Fibroblast of lung (primary cell): Measurements from ENCODE around the gene CIITA. TPM values are rescaled to one million over a fixed set of nuclear protein-coding genes. Genes with fewer than 3 reads are reported as not detected.

Source experiments
- DNase-seq, 2 donors: peaks; one replicate each; pipeline versions ENCODE4 v3.0.0 to v3.0.0-alpha.2; 2010; ENCODE audit warnings: low read depth in 2 of 2
- H2AFZ ChIP-seq: 2 replicates; pipeline ENCODE4 v1.5.1; 2012; ENCODE audit warnings: low read length, control low read depth, inconsistent platforms
- H3K27ac ChIP-seq: 2 replicates; pipeline ENCODE4 v1.5.1; 2011; ENCODE audit warnings: low read length, control low read depth; ENCODE audit not compliant: insufficient read depth
- H3K27me3 ChIP-seq: 2 replicates; pipeline ENCODE4 v1.5.1; 2011; ENCODE audit warnings: mild to moderate bottlenecking, low read length; ENCODE audit not compliant: control insufficient read depth, insufficient read depth
- H3K36me3 ChIP-seq: 2 replicates; pipeline ENCODE4 v1.5.1; 2011; ENCODE audit warnings: low read length; ENCODE audit not compliant: control insufficient read depth, insufficient read depth
- H3K4me1 ChIP-seq: 2 replicates; pipeline ENCODE4 v1.5.1; 2011; ENCODE audit warnings: low read length; ENCODE audit not compliant: control insufficient read depth, insufficient read depth; ENCODE audit errors: extremely low read depth
- H3K4me2 ChIP-seq: 2 replicates; pipeline ENCODE4 v1.5.1; 2011; ENCODE audit warnings: low read length, control low read depth; ENCODE audit not compliant: insufficient read depth; ENCODE audit errors: extremely low read depth
- H3K4me3 ChIP-seq, 4 experiments: fragments of 200-600 bp in 1 of 4; sonication (generic) in 1 of 4; replicated peaks in 1 of 4; 2 replicates each; pipeline ENCODE4 v1.5.1; 2011 to 2016; ENCODE audit warnings: low read length in 4 of 4, low read depth in 3 of 4, mild to moderate bottlenecking in 3 of 4, control low read depth in 2 of 4, inconsistent platforms in 1 of 4, mixed read lengths in 1 of 4; ENCODE audit not compliant: insufficient read depth in 1 of 4; ENCODE audit errors: control extremely low read depth in 1 of 4
- H3K79me2 ChIP-seq: 2 replicates; pipeline ENCODE4 v1.5.1; 2012; ENCODE audit warnings: mild to moderate bottlenecking, low read length, inconsistent platforms; ENCODE audit not compliant: control insufficient read depth, insufficient read depth
- H3K9ac ChIP-seq: 2 replicates; pipeline ENCODE4 v1.5.1; 2011; ENCODE audit warnings: mild to moderate bottlenecking, low read length, control low read depth; ENCODE audit not compliant: insufficient read depth
- H3K9me3 ChIP-seq: 2 replicates; pipeline ENCODE4 v1.5.1; 2012; ENCODE audit warnings: low read depth, low read length; ENCODE audit not compliant: control insufficient read depth, insufficient read depth
- H4K20me1 ChIP-seq: 2 replicates; pipeline ENCODE4 v1.5.1; 2011; ENCODE audit warnings: low read length; ENCODE audit not compliant: control insufficient read depth, insufficient read depth; ENCODE audit errors: extremely low read depth
- EZH2 ChIP-seq: IDR thresholded peaks from 2 replicates; pipeline ENCODE4 v1.5.1; 2012; ENCODE audit warnings: low read length, control low read depth, mild to moderate bottlenecking; ENCODE audit errors: missing control alignments
- polyA plus RNA-seq, 2 donors: library from polyadenylated mRNA; depleted of rRNA in 1 of 2; stranded (reverse) in 1 of 2; unstranded in 1 of 2; fragments of >200 nt; gene quantifications; 2 replicates each; pipeline ENCODE4 v1.2.1, GENCODE V29; 2011 to 2012; ENCODE audit warnings: missing spikeins in 1 of 2
- total RNA-seq: library from RNA; depleted of rRNA; stranded (reverse); fragments of >200 nt; gene quantifications from 2 replicates; pipeline ENCODE4 v1.2.1, GENCODE V29; 2014
- TF ChIP-seq, protein P1 (sequence below), 2 donors: IDR thresholded peaks in 1 of 2; conservative IDR thresholded peaks in 1 of 2; 1 replicate in 1 of 2; 2 replicates in 1 of 2; pipeline ENCODE4 v1.5.1; 2011 to 2012; ENCODE audit warnings: low read length in 2 of 2, control low read depth in 1 of 2, inconsistent platforms in 1 of 2, low read depth in 1 of 2, mild to moderate bottlenecking in 1 of 2

CIITA gene
- total and polyA plus RNA-seq, 2 donors (not counting 1 experiment from before 2014, with no cell fraction given), result 0.27 to 0.66 TPM

DNA sequence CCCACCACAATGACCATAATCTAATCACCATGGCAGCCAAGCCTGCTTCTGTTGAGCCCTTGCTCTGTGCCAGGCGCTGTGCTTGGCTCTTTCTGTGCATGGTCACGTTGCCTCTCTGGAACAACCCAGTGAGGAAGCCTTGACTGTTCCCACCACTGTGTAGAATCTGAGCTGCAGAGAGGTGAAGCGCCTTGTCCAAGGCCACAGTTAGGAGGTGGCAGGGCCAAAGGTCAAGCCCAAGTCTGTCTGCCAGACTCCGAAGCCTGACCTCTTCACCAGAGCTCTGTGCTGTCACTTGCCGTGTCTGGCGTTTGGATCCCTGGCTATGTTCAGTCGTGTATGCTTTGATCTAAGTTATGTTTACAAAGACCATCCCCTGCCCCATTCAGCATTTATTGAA is 77.9 kb downstream of the CIITA start:
- Histone ChIP-seq H3K4me3 (no peak overlapping the region), H3K4me2 (no peak overlapping the region), H3K9ac (no peak overlapping the region), H2AFZ (no peak overlapping the region), H3K27me3 (no peaks in the 10 kb centered on the region), H3K9me3 (no peaks in the 10 kb centered on the region), H3K27ac (no peak overlapping the region), H4K20me1 (no peaks in the 10 kb centered on the region), H3K4me1 (peaks cover 15% of the 10 kb centered on the region), H3K79me2 (peaks cover 7% of the 10 kb centered on the region), H3K36me3 (no peaks in the 10 kb centered on the region)
- no peak for DNase-seq
- TF ChIP-seq, protein P1, sequence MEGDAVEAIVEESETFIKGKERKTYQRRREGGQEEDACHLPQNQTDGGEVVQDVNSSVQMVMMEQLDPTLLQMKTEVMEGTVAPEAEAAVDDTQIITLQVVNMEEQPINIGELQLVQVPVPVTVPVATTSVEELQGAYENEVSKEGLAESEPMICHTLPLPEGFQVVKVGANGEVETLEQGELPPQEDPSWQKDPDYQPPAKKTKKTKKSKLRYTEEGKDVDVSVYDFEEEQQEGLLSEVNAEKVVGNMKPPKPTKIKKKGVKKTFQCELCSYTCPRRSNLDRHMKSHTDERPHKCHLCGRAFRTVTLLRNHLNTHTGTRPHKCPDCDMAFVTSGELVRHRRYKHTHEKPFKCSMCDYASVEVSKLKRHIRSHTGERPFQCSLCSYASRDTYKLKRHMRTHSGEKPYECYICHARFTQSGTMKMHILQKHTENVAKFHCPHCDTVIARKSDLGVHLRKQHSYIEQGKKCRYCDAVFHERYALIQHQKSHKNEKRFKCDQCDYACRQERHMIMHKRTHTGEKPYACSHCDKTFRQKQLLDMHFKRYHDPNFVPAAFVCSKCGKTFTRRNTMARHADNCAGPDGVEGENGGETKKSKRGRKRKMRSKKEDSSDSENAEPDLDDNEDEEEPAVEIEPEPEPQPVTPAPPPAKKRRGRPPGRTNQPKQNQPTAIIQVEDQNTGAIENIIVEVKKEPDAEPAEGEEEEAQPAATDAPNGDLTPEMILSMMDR (conservative IDR thresholded peaks at IDR 0.05 in 1 of 2, IDR thresholded peaks at IDR 0.05 in 1 of 2; ENCODE audit: low read depth in 1 of 2, low read length in 2 of 2), result no peak
- TF ChIP-seq EZH2, result no peak

DNA sequence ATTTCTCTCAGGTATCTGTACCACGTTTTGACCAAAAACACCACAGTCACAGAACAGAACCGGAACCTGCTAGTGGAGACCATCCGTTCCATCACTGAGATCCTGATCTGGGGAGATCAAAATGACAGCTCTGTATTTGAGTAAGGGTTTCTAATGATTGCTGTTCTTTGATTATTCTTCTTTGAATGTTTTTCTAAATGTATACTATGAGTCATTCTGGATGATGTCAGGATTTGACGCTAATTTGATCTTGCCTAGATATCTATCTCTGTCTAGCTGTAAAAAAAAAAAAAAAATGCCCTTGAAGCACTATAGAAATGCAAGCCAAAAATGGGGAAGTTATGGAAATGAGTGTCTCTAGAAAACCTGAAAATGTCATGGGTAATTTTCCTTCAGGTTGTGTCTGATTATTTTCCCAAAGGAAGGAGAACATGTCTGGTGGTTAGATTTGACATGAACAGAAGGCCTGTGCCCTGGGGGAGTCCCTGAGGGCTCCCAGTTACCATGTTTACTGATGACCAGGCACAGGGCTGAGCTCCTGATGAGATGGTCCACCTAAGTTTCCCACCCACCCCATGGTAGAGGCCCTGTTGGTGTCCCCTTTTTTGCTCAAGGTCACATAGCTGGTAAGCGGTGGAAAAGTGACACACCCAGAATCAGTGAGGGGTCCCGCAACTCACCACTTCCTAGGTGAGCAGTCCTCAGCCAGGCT is 80.9 kb downstream of the CIITA start:
- DNase-seq, result peak; percentile 58 to 59
- Histone ChIP-seq H3K36me3 (peaks cover 3% of the 10 kb centered on the region), H3K4me3 (no peak overlapping the region), H3K27me3 (no peaks in the 10 kb centered on the region), H3K4me2 (peak overlapping the region; percentile 15), H4K20me1 (no peaks in the 10 kb centered on the region), H3K4me1 (peaks cover 18% of the 10 kb centered on the region), H2AFZ (no peak overlapping the region), H3K9me3 (no peaks in the 10 kb centered on the region), H3K79me2 (peaks cover 6% of the 10 kb centered on the region), H3K9ac (no peak overlapping the region), H3K27ac (no peak overlapping the region)
- no peak for TF ChIP-seq EZH2
- TF ChIP-seq, protein P1 (conservative IDR thresholded peaks at IDR 0.05 in 1 of 2, IDR thresholded peaks at IDR 0.05 in 1 of 2; ENCODE audit: low read depth in 1 of 2, low read length in 2 of 2), result no peak

DNA sequence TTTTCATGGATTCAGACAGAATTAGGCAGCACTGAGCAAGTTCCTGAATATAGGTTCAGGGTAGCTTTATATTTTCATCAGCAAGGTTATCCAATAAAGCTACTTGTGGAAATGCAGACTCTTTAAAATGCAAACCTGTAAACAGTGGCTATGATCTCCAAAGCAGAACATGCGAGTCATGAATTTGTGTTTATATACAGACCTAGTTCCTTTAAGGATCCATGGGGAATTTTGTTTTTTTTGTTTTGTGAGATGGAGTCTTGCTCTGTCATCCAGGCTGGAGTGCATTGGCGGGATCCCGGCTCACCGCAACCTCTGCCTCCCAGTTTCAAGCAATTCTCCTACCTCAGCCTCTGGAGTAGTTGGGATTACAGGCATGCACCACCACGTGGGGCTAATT is 82.2 kb downstream of the CIITA start:
- no peaks in the 10 kb centered on the region for H3K27me3 ChIP-seq
- H3K9ac ChIP-seq, result no peak overlapping the region
- peak; percentile 42 to 69 for DNase-seq
- no peak overlapping the region for H3K27ac ChIP-seq
- H3K4me2 ChIP-seq, result no peak overlapping the region
- peaks cover 18% of the 10 kb centered on the region for H3K4me1 ChIP-seq
- peaks cover 6% of the 10 kb centered on the region for H3K79me2 ChIP-seq
- H3K36me3 ChIP-seq, result peaks cover 3% of the 10 kb centered on the region
- H3K4me3 ChIP-seq, result no peak overlapping the region
- TF ChIP-seq, protein P1 (conservative IDR thresholded peaks at IDR 0.05 in 1 of 2, IDR thresholded peaks at IDR 0.05 in 1 of 2; ENCODE audit: low read depth in 1 of 2, low read length in 2 of 2), result no peak
- no peak for TF ChIP-seq EZH2
- no peak overlapping the region for H2AFZ ChIP-seq
- H3K9me3 ChIP-seq, result no peaks in the 10 kb centered on the region
- H4K20me1 ChIP-seq, result no peaks in the 10 kb centered on the region
